GM12892 (cell line): ENCODE results near the gene LRRC36.

Experiments used
- POLR2A ChIP-seq: IDR thresholded peaks from 2 replicates; pipeline ENCODE4 v1.6.1; 2011; ENCODE audit warnings: low read depth, low read length, control low read depth
- POLR2AphosphoS5 ChIP-seq: IDR thresholded peaks from 2 replicates; pipeline ENCODE4 v1.6.1; 2011; ENCODE audit warnings: low read depth, low read length, control low read depth

- TF ChIP-seq POLR2AphosphoS5 (no peak), POLR2A (no peak)
Observed at GRCh38 chr16:67395105-67395457, 68.5 kb downstream of the LRRC36 start.
